ENCODE measurements around the gene PEA15.

PEA15 gene, protein sequence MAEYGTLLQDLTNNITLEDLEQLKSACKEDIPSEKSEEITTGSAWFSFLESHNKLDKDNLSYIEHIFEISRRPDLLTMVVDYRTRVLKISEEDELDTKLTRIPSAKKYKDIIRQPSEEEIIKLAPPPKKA

GRCh38 chr1:160205242-160206035 is at the start of gene PEA15:
TSS of gene PEA15 (plus strand) at chr1:160205384. CDS start at chr1:160211545, 6,161 bp downstream.
- peak; percentile 56 for DNase-seq (ENCODE audit: low spot score)

- DNase-seq (ENCODE audit: low spot score), result no peak
These were observed 48.8 kb upstream of the PEA15 start for GRCh38 chr1:160156361-160156760.

- no peak for DNase-seq (ENCODE audit: low spot score)
These were observed 48.0 kb upstream of the PEA15 start for GRCh38 chr1:160157174-160157573.

- DNase-seq (ENCODE audit: low spot score), result no peak
These were observed 47.2 kb upstream of the PEA15 start for GRCh38 chr1:160158031-160158430.

DNA sequence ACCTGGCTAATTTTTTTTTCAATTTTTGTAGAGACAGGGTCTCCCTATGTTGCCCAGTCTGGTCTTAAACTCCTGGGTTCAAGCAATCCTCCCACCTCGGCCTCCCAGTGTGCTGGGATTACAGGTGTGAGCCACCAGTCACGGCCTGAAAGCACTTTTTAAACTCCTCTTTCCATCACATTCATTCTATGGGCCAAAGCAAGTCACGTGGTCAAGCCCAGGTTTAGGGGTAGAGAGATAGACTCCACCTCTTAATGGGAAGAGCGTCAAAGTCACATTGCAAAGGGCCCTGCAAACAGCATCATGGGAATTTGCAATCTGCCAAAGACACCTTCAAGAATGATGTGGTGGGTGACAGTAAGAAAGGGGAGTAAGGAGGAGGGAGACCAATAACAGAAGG is 46.6 kb upstream of the PEA15 start:
- DNase-seq (ENCODE audit: low spot score), result no peak

DNA sequence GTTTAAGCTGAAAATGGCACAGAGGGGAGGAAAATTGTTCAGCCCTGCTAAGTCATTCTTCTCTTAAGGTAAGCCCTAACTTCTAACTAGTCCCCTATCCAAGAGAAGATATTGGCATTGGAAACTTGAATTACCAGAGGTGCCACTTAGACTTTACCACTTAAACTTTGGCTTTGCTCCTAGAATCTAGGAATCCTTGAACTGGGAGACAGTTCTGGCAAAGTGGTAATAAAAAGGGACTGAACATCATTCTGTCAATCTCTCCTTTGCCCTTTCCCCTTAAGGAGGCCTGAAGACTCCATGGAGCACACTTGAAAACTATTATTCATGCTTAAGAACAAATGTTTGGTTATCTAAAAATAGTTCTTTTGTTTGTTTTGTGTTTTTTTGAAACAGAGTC is 45.3 kb upstream of the PEA15 start:
- DNase-seq (ENCODE audit: low spot score), result no peak

DNA sequence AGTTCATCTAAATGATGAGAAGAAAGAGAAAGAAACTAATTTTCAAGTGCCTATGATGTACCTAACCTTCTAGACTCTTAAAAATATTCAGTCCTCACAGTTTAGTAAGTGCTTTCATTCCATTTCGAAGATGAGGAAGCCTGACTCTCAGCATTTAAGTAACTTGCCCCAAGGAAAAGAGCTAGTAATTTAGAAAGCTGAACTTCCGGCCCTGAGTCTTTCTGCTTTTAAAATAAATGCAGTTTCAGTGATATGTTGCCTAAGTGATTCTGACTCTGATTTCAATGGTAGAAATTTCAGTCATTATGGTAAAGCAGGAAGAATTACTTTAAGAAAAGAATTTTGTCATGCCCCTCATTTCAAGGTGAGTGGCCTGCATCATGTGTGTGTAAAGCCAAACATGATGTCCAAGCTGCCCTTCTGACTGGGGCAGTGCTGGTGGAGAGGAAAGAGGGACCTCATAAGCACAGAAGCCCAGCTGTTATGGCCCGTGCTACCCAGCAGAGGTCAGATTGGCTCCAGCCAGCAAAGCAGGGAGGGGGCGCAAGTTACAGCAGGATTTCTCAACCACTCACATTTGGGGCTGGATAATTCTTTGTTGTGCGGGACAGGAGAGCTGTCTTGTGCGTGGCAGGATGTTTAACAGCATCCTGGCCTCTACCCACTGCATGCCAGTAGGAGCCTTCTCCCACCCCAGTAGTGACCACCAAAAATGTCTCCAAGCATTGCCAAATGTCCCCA is 43.0 kb upstream of the PEA15 start:
- no peak for DNase-seq (ENCODE audit: low spot score)

DNA sequence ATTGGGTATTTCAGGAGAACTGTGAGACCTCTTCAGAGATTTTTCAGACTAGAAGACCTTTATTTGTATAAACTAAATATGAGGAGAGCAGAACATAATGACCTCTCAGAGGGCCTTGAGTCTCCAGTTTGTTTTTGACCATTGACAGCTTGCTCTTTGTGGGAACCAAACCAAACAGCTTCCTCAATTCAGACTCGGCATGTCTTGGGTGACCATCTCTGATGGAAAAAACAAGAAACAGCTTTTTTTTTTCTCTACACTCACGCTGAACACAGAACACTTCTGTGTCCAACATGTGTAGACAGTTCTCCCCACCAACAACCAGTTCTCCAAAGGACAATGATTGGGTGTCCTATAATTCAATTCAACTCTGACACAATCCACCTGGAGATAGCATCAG is 42.3 kb upstream of the PEA15 start:
- no peak for DNase-seq (ENCODE audit: low spot score)

- DNase-seq (ENCODE audit: low spot score), result no peak
These were observed 41.6 kb upstream of the PEA15 start for GRCh38 chr1:160163615-160164014.

GRCh38 chr1:160164121-160164520 is 41.1 kb upstream of the PEA15 start:
- no peak for DNase-seq (ENCODE audit: low spot score)

DNA sequence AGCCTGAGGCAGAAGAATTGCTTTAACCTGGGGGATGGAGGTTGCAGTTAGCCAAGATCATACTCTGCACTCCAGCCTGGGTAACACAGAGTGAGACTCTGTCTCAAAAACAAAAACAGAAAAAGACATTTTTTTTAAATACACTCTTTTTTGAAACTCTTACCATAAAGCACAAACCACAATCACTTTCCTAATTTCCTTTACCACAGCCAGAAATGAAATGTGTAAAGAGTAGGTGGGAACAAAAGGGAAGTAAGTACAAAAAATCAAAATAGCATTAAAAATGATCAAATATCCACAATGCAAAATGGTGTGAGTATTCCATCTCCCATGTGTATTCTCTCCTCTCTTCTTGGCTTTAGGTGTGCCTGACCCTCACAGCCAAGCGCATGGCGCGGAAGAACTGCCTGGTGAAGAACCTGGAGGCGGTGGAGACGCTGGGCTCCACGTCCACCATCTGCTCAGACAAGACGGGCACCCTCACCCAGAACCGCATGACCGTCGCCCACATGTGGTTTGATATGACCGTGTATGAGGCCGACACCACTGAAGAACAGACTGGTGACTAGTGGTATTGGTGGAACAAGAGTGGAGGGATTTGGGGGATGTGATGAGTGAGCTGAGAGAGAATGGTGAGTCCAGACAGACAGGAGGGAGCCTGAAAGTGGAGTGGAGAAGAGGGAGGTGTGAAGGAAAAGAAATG is 38.9 kb upstream of the PEA15 start:
- DNase-seq (ENCODE audit: low spot score), result no peak

DNA sequence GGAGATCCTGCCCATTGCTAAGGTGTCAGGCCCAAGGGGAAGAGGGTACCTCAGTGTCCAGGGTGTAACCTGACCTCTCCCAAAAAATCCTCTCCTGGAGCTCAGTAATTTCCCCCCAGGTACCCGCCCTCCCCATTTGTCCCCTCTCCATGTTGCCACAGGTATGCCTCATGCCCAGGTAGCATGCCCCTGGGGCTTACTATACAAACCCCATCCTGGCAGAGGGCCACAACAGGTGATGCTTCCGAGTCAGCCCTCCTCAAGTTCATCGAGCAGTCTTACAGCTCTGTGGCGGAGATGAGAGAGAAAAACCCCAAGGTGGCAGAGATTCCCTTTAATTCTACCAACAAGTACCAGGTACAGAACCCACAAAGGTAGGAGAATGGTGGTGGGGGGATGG is 38.1 kb upstream of the PEA15 start:
- no peak for DNase-seq (ENCODE audit: low spot score)

GRCh38 chr1:160167580-160167979 is 37.6 kb upstream of the PEA15 start:
- DNase-seq (ENCODE audit: low spot score), result peak; percentile 44

GRCh38 chr1:160168016-160168415 is 37.2 kb upstream of the PEA15 start:
- DNase-seq (ENCODE audit: low spot score), result no peak

- no peak for DNase-seq (ENCODE audit: low spot score)
These were observed 36.4 kb upstream of the PEA15 start for GRCh38 chr1:160168609-160169369.

DNA sequence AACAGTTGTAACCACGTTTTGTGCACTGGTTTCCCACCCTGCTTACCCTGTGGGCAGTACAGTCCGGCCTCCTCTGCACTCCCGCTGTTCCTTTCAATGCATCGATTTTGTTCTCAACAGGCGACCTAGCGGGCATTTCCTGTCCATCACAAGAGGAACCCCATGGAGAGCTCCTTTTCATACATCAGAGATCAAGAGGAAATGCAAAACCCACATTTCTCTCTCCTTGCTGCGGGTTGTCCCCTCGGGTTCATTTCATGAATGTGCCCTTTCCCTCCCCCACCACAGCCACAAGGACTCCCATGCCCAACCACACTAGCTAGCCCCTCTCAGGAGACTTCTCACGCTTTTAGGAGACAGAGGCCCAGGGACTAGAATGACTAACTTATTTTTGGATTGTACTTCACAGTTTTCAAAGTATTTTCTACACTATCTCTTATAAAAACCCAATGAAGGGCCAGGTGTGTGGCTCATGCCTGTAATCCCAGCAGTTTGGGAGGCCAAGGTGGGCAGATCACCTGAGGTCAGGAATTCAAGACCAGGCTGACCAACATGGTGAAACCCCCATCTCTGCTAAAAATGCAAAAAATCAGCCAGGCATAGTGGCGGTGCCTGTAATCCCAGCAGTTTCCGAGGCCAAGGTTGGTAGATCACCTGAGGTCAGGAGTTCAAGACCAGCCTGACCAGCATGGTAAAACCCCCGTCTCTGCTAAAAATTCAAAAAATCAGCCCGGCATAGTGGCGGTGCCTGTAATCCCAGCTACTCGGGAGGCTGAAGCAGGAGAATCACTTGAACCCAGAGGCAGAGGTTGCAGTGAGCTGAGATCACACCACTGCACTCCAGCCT is 35.4 kb upstream of the PEA15 start:
- DNase-seq (ENCODE audit: low spot score), result no peak

GRCh38 chr1:160171354-160171753 is 33.8 kb upstream of the PEA15 start:
- peak; percentile 11 for DNase-seq (ENCODE audit: low spot score)

DNA sequence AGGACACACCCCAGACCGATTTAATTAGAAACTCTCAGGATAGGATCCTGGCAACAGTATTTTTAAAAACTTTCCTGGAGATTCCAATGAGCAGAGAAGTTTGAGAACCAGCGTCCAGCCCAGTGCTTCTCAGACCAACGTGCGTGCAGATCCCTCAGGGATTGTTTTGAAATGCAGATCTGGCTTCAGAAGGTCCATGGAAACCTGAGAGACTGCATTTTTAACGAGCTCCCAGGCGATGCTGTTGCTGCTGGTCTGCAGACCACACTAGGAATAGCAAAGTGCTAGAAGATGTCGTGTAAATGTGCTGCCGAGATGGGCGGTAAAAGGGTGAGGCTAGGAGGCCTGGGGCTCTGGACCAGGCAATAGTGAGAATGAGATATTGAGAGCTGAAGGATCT is 33.2 kb upstream of the PEA15 start:
- DNase-seq (ENCODE audit: low spot score), result no peak

DNA sequence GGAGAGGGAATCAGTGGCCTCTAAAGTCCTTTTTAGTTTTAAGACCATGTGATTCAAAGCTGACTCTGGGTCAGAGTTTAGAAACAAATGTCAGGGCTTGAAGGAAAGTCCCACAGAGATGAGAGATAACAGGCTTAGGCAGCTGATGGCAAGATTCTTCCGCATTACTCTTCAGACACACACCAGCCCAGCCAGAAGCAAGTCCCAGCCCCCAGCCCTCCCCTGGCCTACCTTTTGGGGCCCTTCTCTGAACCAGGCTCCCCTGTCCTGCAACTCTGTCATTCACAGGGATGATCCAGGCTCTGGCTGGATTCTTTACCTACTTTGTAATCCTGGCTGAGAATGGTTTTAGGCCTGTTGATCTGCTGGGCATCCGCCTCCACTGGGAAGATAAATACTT is 28.0 kb upstream of the PEA15 start:
- no peak for DNase-seq (ENCODE audit: low spot score)

- no peak for DNase-seq (ENCODE audit: low spot score)
These were observed 27.5 kb upstream of the PEA15 start for GRCh38 chr1:160177667-160178066.

DNA sequence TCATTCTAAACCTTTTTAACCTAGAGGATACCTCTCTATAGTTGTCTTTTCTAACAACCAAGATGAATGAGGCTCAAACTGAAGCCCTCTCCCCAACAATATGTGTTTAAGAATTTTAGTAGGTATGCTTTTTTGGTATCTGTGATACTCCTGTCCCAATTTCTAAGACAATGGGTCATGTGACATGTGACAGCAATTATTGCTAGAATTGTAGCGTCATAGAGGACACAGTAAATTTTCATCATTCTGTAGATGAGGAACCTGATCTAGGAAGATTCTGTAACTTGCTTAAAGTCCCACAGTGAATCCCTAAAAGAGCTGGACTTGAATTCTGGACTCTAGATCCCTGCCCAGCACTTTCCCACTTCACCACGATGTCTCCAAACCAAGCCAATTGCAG is 26.5 kb upstream of the PEA15 start:
- DNase-seq (ENCODE audit: low spot score), result no peak

Measured in RKO (cell line).